DLD1 (cell line): ENCODE measurements around the gene PARP1.

ENCODE experiments used
- in situ Hi-C: cut with HindIII; loops from 2 replicates; pipeline ENCODE4 v1.10.0; 2017; ENCODE audit warnings: low sequenced_read_pairs

The PARP1 gene

GRCh38 chr1:226408285-226409184 is 642 bp upstream of the PARP1 start:
- in situ Hi-C loops = loop anchor here (10.0 kb wide), 1 partner anchor 94 kb away; no protein-coding TSS in a partner anchor

- in situ Hi-C loops = loop anchor here (10.0 kb wide), 1 partner anchor 92 kb away; no protein-coding TSS in a partner anchor
Observed at GRCh38 chr1:226407199-226407496, 745 bp downstream of the PARP1 start.

GRCh38 chr1:226406401-226406881 is 1.5 kb downstream of the PARP1 start:
- in situ Hi-C loops = loop anchor here (10.0 kb wide), 1 partner anchor 92 kb away; no protein-coding TSS in a partner anchor

- in situ Hi-C loops = loop anchor here (10.0 kb wide), 1 partner anchor 91 kb away; no protein-coding TSS in a partner anchor
Observed at GRCh38 chr1:226405411-226405988, 2.4 kb downstream of the PARP1 start.

- in situ Hi-C loops = loop anchor here (10.0 kb wide), 1 partner anchor 90 kb away; no protein-coding TSS in a partner anchor
Observed at GRCh38 chr1:226404904-226405222, 3.0 kb downstream of the PARP1 start.

- in situ Hi-C loops = loop anchor here (10.0 kb wide), 1 partner anchor 89 kb away; no protein-coding TSS in a partner anchor
Observed at GRCh38 chr1:226404063-226404903, 3.6 kb downstream of the PARP1 start.

GRCh38 chr1:226403201-226404034 is 4.5 kb downstream of the PARP1 start:
- in situ Hi-C loops = loop anchor here (10.0 kb wide), 1 partner anchor 89 kb away; no protein-coding TSS in a partner anchor

GRCh38 chr1:226402739-226403165 is 5.1 kb downstream of the PARP1 start:
- in situ Hi-C loops = loop anchor here (10.0 kb wide), 1 partner anchor 88 kb away; no protein-coding TSS in a partner anchor

- in situ Hi-C loops = loop anchor here (10.0 kb wide), 1 partner anchor 87 kb away; no protein-coding TSS in a partner anchor
Observed at GRCh38 chr1:226401355-226402303, 6.3 kb downstream of the PARP1 start.

- in situ Hi-C loops = loop anchor here (10.0 kb wide), 1 partner anchor 86 kb away; no protein-coding TSS in a partner anchor
Observed at GRCh38 chr1:226400519-226401354, 7.2 kb downstream of the PARP1 start.

GRCh38 chr1:226397955-226398636 is 9.8 kb downstream of the PARP1 start:
- in situ Hi-C loops = no loop called here

GRCh38 chr1:226397011-226397926 is 10.6 kb downstream of the PARP1 start:
- in situ Hi-C loops = no loop called here

- in situ Hi-C loops = no loop called here
Observed at GRCh38 chr1:226395753-226396152, 12.1 kb downstream of the PARP1 start.

GRCh38 chr1:226394462-226394861 is 13.4 kb downstream of the PARP1 start:
- in situ Hi-C loops = no loop called here

- in situ Hi-C loops = no loop called here
Observed at GRCh38 chr1:226390681-226391080, 17.2 kb downstream of the PARP1 start.

- in situ Hi-C loops = no loop called here
Observed at GRCh38 chr1:226388131-226388530, 19.8 kb downstream of the PARP1 start.
